HL-60 (cell line): ENCODE results near the gene CNGB1.

Source experiments
- DNase-seq, 2 experiments: peaks; one replicate each; pipeline ENCODE4 v3.0.0-alpha.2; 2010 to 2020; ENCODE audit warnings: low read depth in 1 of 2, low spot score in 1 of 2
- H3K27ac ChIP-seq: fragments of 250-450 bp; sonication (Bioruptor Pico); replicated peaks from 2 replicates; pipeline ENCODE4 v1.5.1; 2020; ENCODE audit warnings: mild to moderate bottlenecking, moderate library complexity
- H3K27me3 ChIP-seq: fragments of 250-450 bp; sonication (Bioruptor Pico); 2 replicates; pipeline ENCODE4 v1.5.1; 2021; ENCODE audit warnings: mild to moderate bottlenecking, moderate library complexity; ENCODE audit not compliant: insufficient read depth, poor library complexity, severe bottlenecking
- H3K4me3 ChIP-seq: replicated peaks from 2 replicates; pipeline ENCODE4 v1.5.1; 2011; ENCODE audit warnings: mild to moderate bottlenecking, control low read depth, low read length; ENCODE audit not compliant: insufficient read depth
- GABPA ChIP-seq: IDR thresholded peaks from 2 replicates; pipeline ENCODE4 v1.6.1; 2012; ENCODE audit warnings: low read depth
- POLR2AphosphoS5 ChIP-seq: IDR thresholded peaks from 2 replicates; pipeline ENCODE4 v1.6.1; 2012; ENCODE audit warnings: low read depth
- SPI1 ChIP-seq: IDR thresholded peaks from 2 replicates; pipeline ENCODE4 v1.6.1; 2012; ENCODE audit warnings: low read depth, mild to moderate bottlenecking, borderline replicate concordance
- TF ChIP-seq, protein P1 (sequence below): IDR thresholded peaks from one replicate; pipeline ENCODE4 v1.5.1; 2011; ENCODE audit warnings: low read length, control low read depth, inconsistent platforms; ENCODE audit not compliant: insufficient read depth
- TF ChIP-seq, protein P2 (sequence below): IDR thresholded peaks from 2 replicates; pipeline ENCODE4 v1.6.1; 2012; ENCODE audit warnings: low read depth; ENCODE audit not compliant: insufficient replicate concordance

CNGB1 gene

DNA sequence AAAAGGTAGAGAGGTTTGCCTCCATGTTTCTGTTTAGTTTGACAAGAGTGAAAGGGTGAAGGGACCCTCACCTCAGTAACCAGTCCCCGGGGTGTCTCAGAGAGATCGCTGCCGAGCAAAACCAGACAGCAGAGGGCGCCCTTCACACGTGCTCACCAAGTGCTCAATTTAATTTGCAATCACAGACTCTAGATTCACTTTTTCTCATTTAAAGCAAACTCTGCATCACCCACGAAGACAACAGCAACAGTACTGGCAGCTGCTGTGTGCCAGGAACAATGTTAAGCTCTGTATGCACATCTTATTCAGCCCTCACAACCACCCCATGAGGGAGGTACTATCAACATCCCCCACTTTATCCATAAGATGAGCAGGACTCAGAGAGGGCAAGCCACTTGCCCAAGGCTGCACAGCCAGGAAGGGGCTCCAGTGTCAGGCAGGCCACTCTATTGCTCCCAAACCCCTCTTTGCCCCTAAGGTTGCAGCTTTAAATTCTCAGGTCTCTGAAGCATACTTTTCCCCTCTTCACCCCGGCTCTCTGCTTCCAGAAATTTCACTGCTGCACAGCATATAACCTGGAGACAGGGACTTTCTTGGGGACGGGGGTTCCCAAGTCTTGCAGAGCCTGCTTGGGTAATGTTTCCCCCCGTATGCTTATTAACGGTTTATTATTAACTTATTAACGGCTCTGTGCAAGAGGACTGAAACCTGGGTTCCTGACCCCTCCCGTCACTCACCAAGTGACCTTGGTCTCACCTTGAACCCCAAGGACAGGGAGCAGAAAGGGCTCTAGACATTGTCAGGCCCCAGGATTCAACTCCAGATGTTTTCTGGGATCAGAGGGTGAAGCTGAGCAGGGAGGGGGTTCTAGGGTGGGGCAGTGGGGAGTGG, 70.9 kb downstream of the CNGB1 start:
- H3K27ac ChIP-seq, result no peak overlapping the region
- no peaks in the 10 kb centered on the region for H3K27me3 ChIP-seq
- peak; percentile 41 to 65 for DNase-seq
- no peak overlapping the region for H3K4me3 ChIP-seq
- TF ChIP-seq GABPA, result no peak
- TF ChIP-seq, protein P1, sequence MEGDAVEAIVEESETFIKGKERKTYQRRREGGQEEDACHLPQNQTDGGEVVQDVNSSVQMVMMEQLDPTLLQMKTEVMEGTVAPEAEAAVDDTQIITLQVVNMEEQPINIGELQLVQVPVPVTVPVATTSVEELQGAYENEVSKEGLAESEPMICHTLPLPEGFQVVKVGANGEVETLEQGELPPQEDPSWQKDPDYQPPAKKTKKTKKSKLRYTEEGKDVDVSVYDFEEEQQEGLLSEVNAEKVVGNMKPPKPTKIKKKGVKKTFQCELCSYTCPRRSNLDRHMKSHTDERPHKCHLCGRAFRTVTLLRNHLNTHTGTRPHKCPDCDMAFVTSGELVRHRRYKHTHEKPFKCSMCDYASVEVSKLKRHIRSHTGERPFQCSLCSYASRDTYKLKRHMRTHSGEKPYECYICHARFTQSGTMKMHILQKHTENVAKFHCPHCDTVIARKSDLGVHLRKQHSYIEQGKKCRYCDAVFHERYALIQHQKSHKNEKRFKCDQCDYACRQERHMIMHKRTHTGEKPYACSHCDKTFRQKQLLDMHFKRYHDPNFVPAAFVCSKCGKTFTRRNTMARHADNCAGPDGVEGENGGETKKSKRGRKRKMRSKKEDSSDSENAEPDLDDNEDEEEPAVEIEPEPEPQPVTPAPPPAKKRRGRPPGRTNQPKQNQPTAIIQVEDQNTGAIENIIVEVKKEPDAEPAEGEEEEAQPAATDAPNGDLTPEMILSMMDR, result peak; percentile 86

DNA sequence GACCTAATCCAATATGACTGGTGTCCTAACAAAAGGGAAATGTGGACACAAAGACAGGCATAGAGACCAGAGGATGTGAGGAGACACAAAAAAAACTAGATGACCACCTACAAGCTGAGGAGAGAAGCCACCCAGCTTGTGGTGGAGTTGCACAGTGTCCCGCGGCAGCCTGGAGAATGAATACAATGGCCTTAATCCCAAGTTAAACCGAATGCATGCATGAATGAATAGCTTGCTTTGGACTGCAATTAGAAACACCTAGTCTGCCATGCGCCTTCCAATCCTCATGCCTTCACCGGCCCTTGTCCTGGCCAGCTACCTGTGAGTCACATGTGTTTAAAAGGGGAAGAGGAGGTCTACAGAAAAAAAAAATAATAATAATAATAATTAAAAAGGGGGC, 72.0 kb downstream of the CNGB1 start:
- Histone ChIP-seq H3K4me3 (no peak overlapping the region), H3K27ac (no peak overlapping the region), H3K27me3 (no peaks in the 10 kb centered on the region)
- TF ChIP-seq SPI1 (no peak), POLR2AphosphoS5 (no peak), GABPA (no peak)
- TF ChIP-seq, protein P1, result no peak
- TF ChIP-seq, protein P2, sequence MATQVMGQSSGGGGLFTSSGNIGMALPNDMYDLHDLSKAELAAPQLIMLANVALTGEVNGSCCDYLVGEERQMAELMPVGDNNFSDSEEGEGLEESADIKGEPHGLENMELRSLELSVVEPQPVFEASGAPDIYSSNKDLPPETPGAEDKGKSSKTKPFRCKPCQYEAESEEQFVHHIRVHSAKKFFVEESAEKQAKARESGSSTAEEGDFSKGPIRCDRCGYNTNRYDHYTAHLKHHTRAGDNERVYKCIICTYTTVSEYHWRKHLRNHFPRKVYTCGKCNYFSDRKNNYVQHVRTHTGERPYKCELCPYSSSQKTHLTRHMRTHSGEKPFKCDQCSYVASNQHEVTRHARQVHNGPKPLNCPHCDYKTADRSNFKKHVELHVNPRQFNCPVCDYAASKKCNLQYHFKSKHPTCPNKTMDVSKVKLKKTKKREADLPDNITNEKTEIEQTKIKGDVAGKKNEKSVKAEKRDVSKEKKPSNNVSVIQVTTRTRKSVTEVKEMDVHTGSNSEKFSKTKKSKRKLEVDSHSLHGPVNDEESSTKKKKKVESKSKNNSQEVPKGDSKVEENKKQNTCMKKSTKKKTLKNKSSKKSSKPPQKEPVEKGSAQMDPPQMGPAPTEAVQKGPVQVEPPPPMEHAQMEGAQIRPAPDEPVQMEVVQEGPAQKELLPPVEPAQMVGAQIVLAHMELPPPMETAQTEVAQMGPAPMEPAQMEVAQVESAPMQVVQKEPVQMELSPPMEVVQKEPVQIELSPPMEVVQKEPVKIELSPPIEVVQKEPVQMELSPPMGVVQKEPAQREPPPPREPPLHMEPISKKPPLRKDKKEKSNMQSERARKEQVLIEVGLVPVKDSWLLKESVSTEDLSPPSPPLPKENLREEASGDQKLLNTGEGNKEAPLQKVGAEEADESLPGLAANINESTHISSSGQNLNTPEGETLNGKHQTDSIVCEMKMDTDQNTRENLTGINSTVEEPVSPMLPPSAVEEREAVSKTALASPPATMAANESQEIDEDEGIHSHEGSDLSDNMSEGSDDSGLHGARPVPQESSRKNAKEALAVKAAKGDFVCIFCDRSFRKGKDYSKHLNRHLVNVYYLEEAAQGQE, result no peak
- no peak for DNase-seq

- no peak for TF ChIP-seq POLR2AphosphoS5
- TF ChIP-seq, protein P1, result no peak
- no peak for TF ChIP-seq SPI1
- TF ChIP-seq, protein P2, result no peak
- TF ChIP-seq GABPA, result no peak
- DNase-seq, result no peak
- Histone ChIP-seq H3K27me3 (no peaks in the 10 kb centered on the region), H3K27ac (no peak overlapping the region), H3K4me3 (no peak overlapping the region)
Observed at GRCh38 chr16:57897996-57898395, 72.9 kb downstream of the CNGB1 start.
